HG03159 (cell line): ENCODE results near the gene ALOX12B.
"Not testable (repeated sequence)": the region's sequence is repeated elsewhere in the genome, so short reads cannot be mapped to it uniquely, and the experiment has no call there.

ENCODE experiments used
- ATAC-seq: cut with Tn5 transposase; IDR thresholded peaks from one replicate; pipeline ENCODE4 v1.9.1; 2021; ENCODE audit warnings: mild to moderate bottlenecking, moderate library complexity; ENCODE audit not compliant: unreplicated experiment

Gene ALOX12B

DNA sequence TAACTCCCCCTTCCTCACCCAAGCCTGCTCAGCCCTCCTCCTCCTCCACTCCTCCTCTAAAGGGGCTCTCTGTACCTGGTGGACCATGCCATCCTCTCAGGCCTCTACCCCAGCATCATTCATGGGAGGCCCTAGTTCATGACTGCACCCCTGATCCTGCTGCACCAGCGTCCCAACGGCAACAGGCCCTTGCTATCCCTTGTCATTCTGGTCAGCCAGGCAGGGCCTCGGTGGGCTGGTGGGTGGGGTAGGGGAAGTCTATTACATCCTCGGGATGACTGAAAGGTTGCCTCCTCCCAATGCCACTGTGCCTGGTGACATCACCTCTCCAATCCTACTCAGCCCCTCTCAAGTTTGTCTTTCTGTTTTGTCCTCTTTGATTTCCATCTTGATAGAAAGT lies 19.7 kb downstream of the ALOX12B start:
- ATAC-seq, result no peak

DNA sequence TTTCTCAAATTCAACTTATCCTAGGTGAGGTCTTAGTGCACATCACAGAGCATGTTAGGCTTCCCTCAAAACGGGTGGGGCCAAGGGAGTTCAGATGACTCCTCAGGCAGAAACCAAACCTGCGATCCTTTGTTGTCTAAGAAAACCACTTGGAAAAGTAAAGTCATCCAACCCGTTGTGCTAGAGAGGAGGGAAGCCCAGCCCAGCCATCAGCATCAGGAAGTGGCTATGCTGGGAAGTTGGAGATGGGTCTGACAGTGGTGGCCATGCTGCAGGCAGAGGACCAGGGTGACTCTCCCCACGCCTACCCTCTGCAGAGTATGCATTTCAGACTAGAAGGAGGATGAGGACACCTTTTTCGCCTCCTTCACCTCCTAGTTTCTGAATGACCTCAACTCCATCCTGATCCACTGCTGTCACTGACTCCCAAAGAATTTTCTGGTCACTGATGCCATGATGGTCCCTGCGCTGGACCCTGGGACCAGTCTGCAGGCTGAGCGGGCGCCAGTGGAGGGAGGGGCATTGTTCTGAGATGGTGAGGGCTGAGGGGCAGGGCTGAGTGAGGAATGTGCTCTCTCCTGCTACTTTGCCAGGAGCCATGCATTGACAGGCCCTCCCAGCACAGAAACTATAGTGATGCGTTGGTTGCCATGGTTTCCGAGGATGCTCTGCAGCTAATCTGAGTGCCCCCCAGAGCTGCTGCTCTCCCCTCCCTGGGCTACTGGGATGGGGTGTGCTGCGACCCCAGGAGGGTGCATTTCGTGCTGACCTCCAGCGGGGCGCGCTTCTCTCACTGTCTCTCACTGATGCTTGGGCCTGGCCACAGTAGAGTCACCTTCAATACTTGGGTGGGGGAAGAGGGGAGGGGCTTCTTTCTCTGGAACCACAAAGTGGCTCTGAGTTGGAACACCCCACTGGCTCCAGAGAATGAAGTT lies 20.4 kb downstream of the ALOX12B start:
- ATAC-seq, result no peak

DNA sequence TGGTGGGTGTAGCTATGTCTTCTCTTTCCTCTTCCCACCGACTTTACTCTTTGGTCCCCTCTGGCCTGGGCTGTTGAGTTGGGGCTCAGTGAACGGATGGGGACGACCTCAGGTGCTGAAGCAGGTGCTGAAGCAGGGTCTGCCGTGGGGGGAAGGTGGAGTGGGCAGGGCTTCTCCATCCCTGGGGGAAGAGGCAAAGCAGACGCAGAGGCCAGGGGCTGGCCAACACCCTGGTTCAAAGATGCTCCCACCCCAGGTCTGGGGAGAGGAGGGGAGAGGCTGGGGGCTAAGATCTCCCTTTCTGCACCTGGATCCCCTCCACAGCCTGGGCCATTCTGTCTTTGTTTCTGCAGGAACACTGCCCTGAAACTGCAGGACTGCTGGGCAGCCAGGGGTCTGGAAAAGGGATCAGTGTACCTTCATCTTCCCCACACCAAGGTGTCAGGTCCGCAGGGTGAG lies 22.9 kb downstream of the ALOX12B start:
- no peak for ATAC-seq

GRCh38 chr17:8063761-8064534 lies 23.6 kb downstream of the ALOX12B start:
- no peak for ATAC-seq

- ATAC-seq, result no peak
These were observed 24.6 kb downstream of the ALOX12B start for GRCh38 chr17:8062807-8063483.

DNA sequence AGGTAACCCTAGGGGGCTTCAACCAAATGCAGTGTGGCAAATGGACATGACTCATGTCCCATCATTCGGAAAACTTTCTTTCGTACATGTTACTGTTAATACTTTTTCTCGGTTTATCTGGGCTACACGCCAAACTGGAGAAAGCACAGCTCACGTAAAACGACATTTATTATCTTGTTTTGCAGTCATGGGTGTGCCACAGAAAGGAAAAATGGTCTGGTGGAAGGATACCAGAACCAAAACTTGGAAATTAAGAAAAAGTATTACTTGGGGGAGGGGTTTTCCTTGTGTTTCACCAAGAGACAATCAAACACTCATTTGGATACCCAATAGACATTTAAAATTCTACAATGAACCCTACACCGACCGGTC lies 25.1 kb downstream of the ALOX12B start:
- ATAC-seq, result no peak

DNA sequence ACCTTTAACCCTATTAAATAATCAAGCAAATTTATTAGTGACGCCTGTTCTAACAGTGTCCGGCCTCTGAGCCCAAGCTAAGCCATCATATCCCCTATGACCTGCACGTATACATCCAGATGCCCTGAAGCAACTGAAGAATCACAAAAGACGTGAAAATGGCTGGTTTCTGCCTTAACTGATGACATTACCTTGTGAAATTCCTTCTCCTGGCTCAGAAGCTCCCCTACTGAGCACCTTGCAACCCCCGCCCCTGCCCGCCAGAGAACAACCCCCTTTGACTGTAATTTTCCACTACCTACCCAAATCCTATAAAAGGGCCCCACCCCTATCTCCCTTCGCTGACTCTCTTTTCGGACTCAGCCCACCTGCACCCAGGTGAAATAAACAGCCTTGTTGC lies 25.7 kb downstream of the ALOX12B start:
- ATAC-seq, result not testable (repeated sequence)

DNA sequence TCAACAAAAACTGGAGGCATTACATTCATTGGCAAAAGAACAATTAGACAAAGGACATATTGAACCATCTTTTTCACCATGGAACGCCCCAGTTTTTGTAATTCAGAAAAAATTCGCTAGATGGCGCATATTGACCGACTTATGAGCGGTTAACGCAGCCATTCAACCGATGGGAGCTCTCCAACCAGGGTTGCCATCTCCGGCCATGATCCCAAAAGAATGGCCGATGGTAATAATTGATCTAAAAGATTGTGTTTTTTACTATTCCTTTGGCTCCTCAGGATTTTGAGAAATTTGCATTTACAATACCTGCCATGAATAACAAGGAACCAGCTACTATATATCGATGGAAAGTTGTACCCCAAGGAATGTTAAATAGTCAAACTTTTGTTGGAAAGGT lies 27.2 kb downstream of the ALOX12B start:
- ATAC-seq, result no peak

DNA sequence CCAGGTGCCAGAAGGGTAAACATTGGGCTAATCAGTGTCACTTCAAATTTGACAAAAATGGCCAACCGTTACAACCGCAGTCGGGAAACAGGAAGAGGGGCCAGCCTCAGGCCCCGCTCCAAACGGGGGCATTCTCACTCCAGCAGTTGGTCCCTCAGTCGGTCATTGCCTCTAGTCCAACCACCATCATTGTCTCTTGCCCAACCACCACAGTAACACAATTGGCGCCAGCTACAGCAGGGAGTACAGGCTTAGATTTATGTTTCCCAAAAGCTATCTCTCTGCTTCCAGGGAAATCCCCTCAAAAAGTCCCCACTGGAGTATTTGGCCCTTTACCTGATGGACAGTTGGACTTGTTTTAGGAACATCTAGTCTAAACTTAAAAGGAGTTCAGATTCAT lies 28.4 kb downstream of the ALOX12B start:
- ATAC-seq, result no peak

GRCh38 chr17:8057691-8058114 lies 29.8 kb downstream of the ALOX12B start:
- ATAC-seq, result no peak

DNA sequence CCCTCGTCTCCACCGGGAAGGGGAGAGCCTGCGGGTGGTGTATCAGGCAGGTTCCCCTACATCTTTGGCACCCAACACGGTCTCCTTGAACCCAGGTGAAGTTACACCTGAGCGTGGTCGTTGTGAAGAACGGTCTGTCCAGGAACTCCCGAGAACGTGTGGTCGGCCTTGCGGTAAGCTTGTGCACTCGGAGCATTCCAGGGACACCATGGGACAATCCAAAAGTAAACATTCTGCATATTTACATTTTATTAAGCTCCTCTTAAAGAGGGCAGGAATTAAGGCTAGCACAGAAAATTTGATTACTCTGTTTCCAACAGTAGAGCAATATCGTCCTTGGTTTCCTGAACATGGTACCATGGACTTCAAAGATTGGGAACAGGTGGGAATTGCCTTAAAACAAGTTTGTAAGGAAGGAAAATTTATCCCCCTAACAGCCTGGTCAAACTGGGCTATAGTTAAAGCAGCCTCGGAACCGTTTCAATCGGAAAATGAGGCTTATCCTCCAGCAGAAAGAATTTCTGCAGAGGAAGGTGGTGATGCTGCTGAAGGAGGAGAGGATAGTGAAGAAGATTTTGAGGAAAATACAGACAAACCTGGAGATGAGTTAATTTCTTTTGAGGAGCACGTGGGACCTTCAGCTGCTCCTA lies 30.4 kb downstream of the ALOX12B start:
- ATAC-seq, result no peak

- ATAC-seq, result no peak
These were observed 31.1 kb downstream of the ALOX12B start for GRCh38 chr17:8056232-8056975.

- no peak for ATAC-seq
These were observed 31.7 kb downstream of the ALOX12B start for GRCh38 chr17:8055851-8056231.

DNA sequence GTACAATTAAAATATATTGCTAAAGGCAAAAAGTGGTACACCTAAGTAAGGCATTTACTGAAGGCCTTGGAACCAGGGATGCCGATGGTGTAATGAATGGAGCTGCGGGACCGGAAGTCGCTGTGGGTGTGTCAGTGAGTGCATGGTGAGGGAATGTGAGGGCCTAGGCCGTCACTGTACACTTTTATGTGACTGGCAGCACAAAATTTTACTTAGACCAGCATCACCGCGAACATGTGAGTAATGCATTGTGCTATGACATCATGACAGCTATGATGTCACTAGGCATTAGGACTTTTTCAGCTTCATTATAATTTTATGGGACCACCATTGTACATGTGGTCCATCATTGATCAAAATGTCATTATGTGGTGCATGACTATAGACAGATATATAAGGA lies 33.9 kb downstream of the ALOX12B start:
- ATAC-seq, result no peak

DNA sequence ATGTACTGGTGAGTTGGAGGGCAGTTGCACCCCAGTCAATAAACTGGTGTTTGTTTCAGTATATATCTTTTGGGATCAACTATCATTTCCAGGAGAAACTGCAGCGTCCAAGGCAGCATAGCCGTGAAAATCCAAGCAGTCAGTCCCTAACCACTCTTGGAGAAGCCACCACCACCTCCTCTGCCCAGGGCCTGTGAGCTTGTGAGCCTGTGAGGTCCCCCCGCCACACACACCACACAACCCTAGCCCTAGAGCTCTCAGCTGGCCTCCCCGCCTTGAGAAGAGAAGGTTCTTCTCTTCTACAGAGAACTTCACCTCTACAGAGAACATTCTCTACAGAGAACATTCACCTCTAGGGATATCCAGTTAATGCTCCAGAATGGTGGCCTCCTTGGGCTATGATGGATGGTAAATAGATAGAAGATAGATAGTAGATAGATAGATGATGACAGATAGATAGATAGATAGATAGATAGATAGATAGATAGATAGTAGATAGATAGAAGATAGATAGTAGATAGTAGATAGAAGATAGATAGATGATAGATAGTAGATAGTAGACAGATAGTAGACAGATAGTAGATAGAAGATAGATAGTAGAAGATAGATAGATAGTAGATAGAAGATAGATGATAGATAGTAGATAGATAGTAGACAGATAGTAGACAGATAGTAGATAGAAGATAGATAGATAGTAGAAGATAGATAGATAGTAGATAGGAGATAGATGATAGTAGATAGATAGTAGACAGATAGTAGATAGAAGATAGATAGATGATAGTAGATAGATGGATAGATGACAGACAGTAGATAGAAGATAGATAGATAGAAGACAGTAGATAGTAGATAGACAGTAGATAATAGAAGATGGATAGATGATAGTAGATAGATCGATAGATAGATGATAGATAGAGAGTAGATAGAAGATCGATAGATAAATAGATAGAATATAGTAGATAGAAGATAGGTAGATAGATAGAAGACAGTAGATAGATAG lies 35.0 kb downstream of the ALOX12B start:
- no peak for ATAC-seq

DNA sequence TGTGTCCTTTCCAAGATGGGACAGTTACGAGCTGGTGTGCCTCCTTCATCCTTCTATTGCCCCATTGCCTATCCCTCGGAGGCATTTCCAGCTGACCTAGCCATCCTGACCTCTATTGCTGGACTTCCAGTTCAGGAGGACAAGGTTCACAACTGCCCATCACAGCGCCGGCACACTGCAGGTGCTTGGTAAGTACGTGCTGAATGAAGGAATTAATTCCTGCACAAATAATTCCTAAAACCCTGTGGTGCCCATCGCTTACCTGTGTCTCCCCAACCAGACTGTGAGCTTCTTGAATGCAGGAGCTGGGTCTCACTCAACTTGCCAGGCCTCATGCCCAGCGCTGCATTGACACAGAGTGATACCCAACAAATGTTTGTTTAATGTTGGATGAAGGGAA lies 35.7 kb downstream of the ALOX12B start:
- no peak for ATAC-seq

DNA sequence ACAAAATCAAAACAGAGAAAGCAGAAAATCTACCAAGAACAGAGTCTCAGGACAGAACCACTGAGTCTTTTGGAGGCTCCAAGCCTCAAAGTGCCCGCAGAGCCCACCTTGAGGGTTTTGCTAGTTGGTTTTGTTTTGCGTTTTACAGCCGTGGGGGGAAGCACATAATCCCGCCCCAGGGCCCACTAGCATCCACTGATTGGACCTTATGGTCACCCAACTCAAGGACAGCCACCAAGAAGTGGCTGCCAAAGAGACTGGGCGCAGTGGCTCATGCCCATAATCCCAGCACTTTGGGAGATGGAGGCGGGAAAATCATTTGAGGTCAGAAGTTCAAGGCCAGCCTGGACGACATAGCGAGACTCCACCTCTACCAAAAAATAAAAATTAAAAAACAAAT lies 38.8 kb downstream of the ALOX12B start:
- no peak for ATAC-seq

GRCh38 chr17:8048236-8048635 lies 39.3 kb downstream of the ALOX12B start:
- ATAC-seq, result no peak

DNA sequence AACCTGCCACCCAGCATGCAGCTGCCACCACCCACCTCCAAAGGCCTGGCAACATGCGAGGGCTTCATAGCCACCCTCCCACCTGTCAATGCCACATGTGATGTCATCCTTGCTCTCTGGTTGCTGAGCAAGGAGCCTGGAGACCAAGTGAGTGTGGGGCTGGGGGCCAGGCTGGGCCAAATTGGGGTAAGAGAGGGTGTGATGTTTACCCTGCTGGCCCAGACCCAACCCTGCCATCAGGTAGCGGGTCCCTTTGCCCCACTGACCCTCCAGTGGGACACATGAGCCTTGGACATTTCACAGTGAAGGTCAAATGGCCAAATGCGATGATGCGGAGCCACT lies 39.8 kb downstream of the ALOX12B start:
- ATAC-seq, result no peak
